Measurements from ENCODE around the gene GPER1. TPM values are rescaled to one million over a fixed set of nuclear protein-coding genes. Genes with fewer than 3 reads are reported as not detected.

The GPER1 gene
- polyA plus RNA-seq, 2 of the 4 experiments (the other 2 are of a cell fraction): 0.23 to 0.50 TPM

DNA sequence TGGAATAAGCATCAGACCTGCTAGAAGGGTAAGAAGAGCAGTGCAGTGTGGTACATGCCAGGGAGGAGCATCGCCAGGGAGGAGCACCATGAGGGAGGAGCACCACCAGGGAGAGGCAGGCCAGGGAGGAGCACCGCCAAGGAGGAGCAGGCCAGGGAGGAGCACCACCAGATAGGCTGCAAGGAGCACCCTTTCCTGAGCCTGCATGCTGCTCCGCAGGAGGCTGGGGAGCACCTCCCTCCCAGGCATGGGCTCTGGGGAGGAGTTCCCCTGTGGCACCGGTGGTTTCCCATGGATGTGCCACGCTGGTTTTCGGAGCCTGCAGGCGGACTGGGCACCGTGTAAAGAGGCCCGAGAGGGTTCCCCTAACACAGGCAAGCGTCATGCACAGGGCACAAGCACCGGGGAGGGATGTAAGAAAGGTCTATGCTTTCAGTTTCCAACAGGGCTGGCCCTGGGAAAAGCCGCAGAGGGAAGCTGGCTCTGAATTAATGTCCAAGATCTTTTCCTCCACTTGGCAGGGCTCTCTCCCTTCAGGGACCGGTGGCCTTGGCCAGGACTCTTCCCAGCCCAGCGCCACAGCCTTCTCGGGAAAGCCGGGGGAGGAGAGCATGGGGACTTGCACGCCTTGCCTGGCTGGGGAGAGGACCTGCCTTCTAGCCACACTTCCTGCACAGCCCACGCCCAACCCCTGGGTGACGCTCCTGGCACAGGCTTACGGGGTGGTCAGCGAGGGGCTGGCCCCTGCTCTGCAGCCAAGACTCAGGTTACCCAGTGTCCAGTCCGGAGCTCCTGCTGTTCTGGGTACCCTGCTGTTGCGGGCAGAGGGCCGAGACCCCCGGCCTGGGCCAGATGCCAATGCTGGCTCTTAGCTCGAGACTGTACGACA is 11.5 kb upstream of the GPER1 start:
- DNase-seq (ENCODE audit: low read depth in 1 of 2, low spot score in 1 of 2) (no peak), FAIRE-seq (no peak), ATAC-seq (peak in 1 of 2 experiments; percentile 17; a peak in 1 of 6 replicates)
- 92% methylated on average over 24 of the region's 27 CpGs for WGBS (ENCODE audit: missing lambda C conversion rate)
- no peak overlapping the region for H3K4me3 ChIP-seq
- TF ChIP-seq, protein P1, sequence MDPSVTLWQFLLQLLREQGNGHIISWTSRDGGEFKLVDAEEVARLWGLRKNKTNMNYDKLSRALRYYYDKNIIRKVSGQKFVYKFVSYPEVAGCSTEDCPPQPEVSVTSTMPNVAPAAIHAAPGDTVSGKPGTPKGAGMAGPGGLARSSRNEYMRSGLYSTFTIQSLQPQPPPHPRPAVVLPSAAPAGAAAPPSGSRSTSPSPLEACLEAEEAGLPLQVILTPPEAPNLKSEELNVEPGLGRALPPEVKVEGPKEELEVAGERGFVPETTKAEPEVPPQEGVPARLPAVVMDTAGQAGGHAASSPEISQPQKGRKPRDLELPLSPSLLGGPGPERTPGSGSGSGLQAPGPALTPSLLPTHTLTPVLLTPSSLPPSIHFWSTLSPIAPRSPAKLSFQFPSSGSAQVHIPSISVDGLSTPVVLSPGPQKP (IDR thresholded peaks at IDR 0.05; ENCODE audit: low read depth, low read length): no peak
- TF ChIP-seq KDM5A (IDR thresholded peaks at IDR 0.05) (no peak), GATA3 (IDR thresholded peaks at IDR 0.05; ENCODE audit: borderline replicate concordance) (no peak), RCOR1 (IDR thresholded peaks at IDR 0.05; ENCODE audit: low read depth, low read length) (no peak), RFX5 (IDR thresholded peaks at IDR 0.05) (no peak), CBX2 (IDR thresholded peaks at IDR 0.05; ENCODE audit: borderline replicate concordance, low read depth) (no peak), ZFP36 (IDR thresholded peaks at IDR 0.05; ENCODE audit: borderline replicate concordance, partially characterized antibody) (no peak), SREBF2 (IDR thresholded peaks at IDR 0.05) (no peak), CHD2 (IDR thresholded peaks at IDR 0.05; ENCODE audit: low read length, partially characterized antibody) (no peak), ESRRA (IDR thresholded peaks at IDR 0.05; ENCODE audit: borderline replicate concordance, low read length) (no peak), NR3C1 (IDR thresholded peaks at IDR 0.05) (no peak)
- TF ChIP-seq, protein P2, sequence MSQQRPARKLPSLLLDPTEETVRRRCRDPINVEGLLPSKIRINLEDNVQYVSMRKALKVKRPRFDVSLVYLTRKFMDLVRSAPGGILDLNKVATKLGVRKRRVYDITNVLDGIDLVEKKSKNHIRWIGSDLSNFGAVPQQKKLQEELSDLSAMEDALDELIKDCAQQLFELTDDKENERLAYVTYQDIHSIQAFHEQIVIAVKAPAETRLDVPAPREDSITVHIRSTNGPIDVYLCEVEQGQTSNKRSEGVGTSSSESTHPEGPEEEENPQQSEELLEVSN (IDR thresholded peaks at IDR 0.05; ENCODE audit: borderline replicate concordance, low read depth): no peak
- TF ChIP-seq, protein P3, sequence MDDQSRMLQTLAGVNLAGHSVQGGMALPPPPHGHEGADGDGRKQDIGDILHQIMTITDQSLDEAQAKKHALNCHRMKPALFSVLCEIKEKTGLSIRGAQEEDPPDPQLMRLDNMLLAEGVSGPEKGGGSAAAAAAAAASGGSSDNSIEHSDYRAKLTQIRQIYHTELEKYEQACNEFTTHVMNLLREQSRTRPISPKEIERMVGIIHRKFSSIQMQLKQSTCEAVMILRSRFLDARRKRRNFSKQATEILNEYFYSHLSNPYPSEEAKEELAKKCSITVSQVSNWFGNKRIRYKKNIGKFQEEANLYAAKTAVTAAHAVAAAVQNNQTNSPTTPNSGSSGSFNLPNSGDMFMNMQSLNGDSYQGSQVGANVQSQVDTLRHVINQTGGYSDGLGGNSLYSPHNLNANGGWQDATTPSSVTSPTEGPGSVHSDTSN (IDR thresholded peaks at IDR 0.05): no peak
- no peak overlapping the region for H3K4me2 ChIP-seq
- POLR2A ChIA-PET: no interaction called here
- H3K9me3 ChIP-seq: no peaks in the 10 kb centered on the region
- CTCF ChIA-PET: interaction anchor here (1.0 to 8.9 kb wide), 6 partner anchors 10 to 83 kb away, joined by 5 to 74 read pairs (median 10); partner anchors contain the start of gene GPER1
- H3K27ac ChIP-seq: no peak overlapping the region
- H3K4me1 ChIP-seq: no peaks in the 10 kb centered on the region

DNA sequence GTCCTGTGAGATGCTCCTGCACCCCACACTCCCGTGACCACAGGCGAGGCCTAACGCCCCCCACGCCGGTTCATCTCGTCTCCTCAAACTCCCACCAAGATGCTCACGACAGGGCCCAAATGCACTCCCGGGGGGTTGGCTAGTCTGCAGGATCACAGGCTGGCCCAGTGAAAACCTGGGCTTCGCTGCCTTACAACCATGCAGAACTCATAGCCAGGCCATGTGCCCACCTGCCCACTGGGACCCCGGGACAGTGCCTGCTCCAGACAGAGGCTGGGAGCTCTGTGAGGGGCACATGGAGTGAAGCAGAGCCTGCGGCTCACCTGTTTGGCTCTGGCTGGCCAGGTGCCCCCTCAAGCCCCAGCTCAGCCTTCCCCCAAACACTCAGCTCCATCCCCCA is 9.4 kb upstream of the GPER1 start:
- FAIRE-seq (no peak), ATAC-seq (no peak)
- CTCF ChIA-PET: interaction anchor here (0.9 to 8.9 kb wide), 6 partner anchors 8 to 105 kb away, joined by 3 to 74 read pairs (median 8); partner anchors contain the start of gene GPER1

DNA sequence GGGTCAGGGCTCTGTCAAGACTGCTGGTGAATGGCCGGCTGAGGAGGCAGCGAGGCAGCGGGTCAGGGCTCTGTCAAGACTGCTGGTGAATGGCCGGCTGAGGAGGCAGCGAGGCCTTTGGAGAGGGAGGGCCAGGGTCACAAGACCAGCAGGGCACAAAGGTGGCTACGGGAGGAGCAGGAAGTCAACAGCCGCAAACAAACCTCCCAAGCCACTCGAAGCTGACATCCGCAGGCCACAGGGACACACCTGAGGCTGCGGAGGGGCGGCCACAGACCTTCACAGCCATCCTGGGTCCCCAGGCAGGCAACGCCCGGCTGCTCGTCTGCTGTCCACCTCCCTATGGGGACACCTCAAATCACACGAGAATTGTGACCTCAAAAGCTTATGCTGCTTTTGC is 8.9 kb upstream of the GPER1 start:
- Histone ChIP-seq H3K9me3 (no peaks in the 10 kb centered on the region), H3K27ac (no peak overlapping the region), H3K4me2 (no peak overlapping the region), H3K4me3 (no peak overlapping the region), H3K4me1 (no peaks in the 10 kb centered on the region)
- FAIRE-seq: no peak
- DNase-seq (ENCODE audit: low read depth in 1 of 2, low spot score in 1 of 2): no peak
- ChIA-PET POLR2A (no interaction called here), CTCF (interaction anchor here (0.9 to 8.9 kb wide), 5 partner anchors 9 to 104 kb away, joined by 3 to 74 read pairs (median 5); partner anchors contain the start of gene GPER1)
- no peak for ATAC-seq
- 88% methylated on average over 11 of the region's 15 CpGs for WGBS (ENCODE audit: missing lambda C conversion rate)
- no peak for TF ChIP-seq TFCP2L1 (CRISPR knock-in tag; IDR thresholded peaks at IDR 0.05)
- TF ChIP-seq FOSL2 (IDR thresholded peaks at IDR 0.05): no peak
- no peak for TF ChIP-seq FOSL2 (CRISPR knock-in tag; IDR thresholded peaks at IDR 0.05)
- TF ChIP-seq NFE2L2 (conservative IDR thresholded peaks at IDR 0.05; ENCODE audit: low read length): no peak
- TF ChIP-seq HES2 (IDR thresholded peaks at IDR 0.05): no peak
- TF ChIP-seq, protein P1 (IDR thresholded peaks at IDR 0.05; ENCODE audit: low read depth, low read length): no peak
- no peak for TF ChIP-seq ATOH8 (CRISPR knock-in tag; IDR thresholded peaks at IDR 0.05; ENCODE audit: low read depth)
- no peak for TF ChIP-seq MAFK (IDR thresholded peaks at IDR 0.05; ENCODE audit: partially characterized antibody)
- TF ChIP-seq CHD4 (IDR thresholded peaks at IDR 0.05; ENCODE audit: borderline replicate concordance): no peak
- no peak for TF ChIP-seq FOSB (CRISPR knock-in tag; IDR thresholded peaks at IDR 0.05)
- no peak for TF ChIP-seq CBX8 (IDR thresholded peaks at IDR 0.05)
- no peak for TF ChIP-seq SMC3 (IDR thresholded peaks at IDR 0.05)
- no peak for TF ChIP-seq RARB (CRISPR knock-in tag; IDR thresholded peaks at IDR 0.05)
- TF ChIP-seq EHF (CRISPR knock-in tag; IDR thresholded peaks at IDR 0.05): no peak
- TF ChIP-seq JUNB (IDR thresholded peaks at IDR 0.05): no peak

More for the DNA sequence above, 9.4 kb upstream of the GPER1 start:
- no peak for DNase-seq (ENCODE audit: low read depth in 1 of 2, low spot score in 1 of 2)
- no peak overlapping the region for H3K27ac ChIP-seq
- POLR2A ChIA-PET: no interaction called here
- TF ChIP-seq ATOH8 (CRISPR knock-in tag; IDR thresholded peaks at IDR 0.05; ENCODE audit: low read depth): no peak
- 96% methylated on average over 9 of the region's 11 CpGs for WGBS (ENCODE audit: missing lambda C conversion rate)
- H3K9me3 ChIP-seq: no peaks in the 10 kb centered on the region
- H3K4me2 ChIP-seq: no peak overlapping the region
- no peak overlapping the region for H3K4me3 ChIP-seq
- no peaks in the 10 kb centered on the region for H3K4me1 ChIP-seq

Measured in A549 (cell line).